IMR-90 (cell line): Measurements from ENCODE around the gene NABP1. TPM values are rescaled to one million over a fixed set of nuclear protein-coding genes. Genes with fewer than 3 reads are reported as not detected.

Experiments
- ATAC-seq: fragments of 200-7000 bp; cut with Tn5 transposase; 2 replicates; pipeline ENCODE4 v1.9.1; 2020; ENCODE audit warnings: low read depth, mild to moderate bottlenecking, moderate library complexity
- BruUV-seq: library from RNA; stranded (reverse); fragments of 400-500 nt; replicated peaks from 2 replicates; lab custom pipeline; 2021; lab: Mats Ljungman, UMichigan
- CTCF ChIA-PET: fragments of 300-600 bp; formaldehyde crosslinking; extraction: SDS; loops from one replicate; lab custom pipeline; 2021; ENCODE audit warnings: antibody characterized with exemption; lab: Yijun Ruan, JAX
- POLR2A ChIA-PET: fragments of 300-600 bp; sonication (Branson Sonifier 250); formaldehyde crosslinking; loops from one replicate; lab custom pipeline; 2022; ENCODE audit warnings: antibody characterized with exemption; ENCODE audit not compliant: unreplicated experiment; lab: Charles Lee
- DNase-seq: peaks from one replicate; pipeline ENCODE4 v3.0.0; 2013
- H2AFZ ChIP-seq: replicated peaks from 2 replicates; pipeline ENCODE3; 2013; ENCODE audit warnings: low read length, mild to moderate bottlenecking; ENCODE audit not compliant: poor library complexity
- H2AK5ac ChIP-seq: 2 replicates; pipeline ENCODE4 v1.6.1; 2013; ENCODE audit warnings: low read depth, low read length, inconsistent platforms
- H2AK9ac ChIP-seq: replicated peaks from 2 replicates; pipeline ENCODE3; 2013; ENCODE audit warnings: mild to moderate bottlenecking, low read depth, low read length, moderate library complexity; ENCODE audit not compliant: poor library complexity
- H2BK120ac ChIP-seq: 2 replicates; pipeline ENCODE4 v1.6.1; 2013; ENCODE audit warnings: low read depth, low read length, inconsistent platforms
- H2BK15ac ChIP-seq: 3 replicates; pipeline ENCODE4 v1.6.1; 2013; ENCODE audit warnings: low read depth, low read length, inconsistent platforms
- H2BK20ac ChIP-seq: 2 replicates; pipeline ENCODE4 v1.6.1; 2013; ENCODE audit warnings: low read depth, mild to moderate bottlenecking, inconsistent platforms, low read length, moderate library complexity
- H2BK5ac ChIP-seq: 2 replicates; pipeline ENCODE4 v1.6.1; 2013; ENCODE audit warnings: mild to moderate bottlenecking, low read depth, low read length, inconsistent platforms; ENCODE audit not compliant: poor library complexity, severe bottlenecking
- H3K14ac ChIP-seq: replicated peaks from 2 replicates; pipeline ENCODE4 v1.6.1; 2013; ENCODE audit warnings: low read depth, low read length, inconsistent platforms
- H3K18ac ChIP-seq: 2 replicates; pipeline ENCODE4 v1.6.1; 2013; ENCODE audit warnings: low read depth, low read length, control low read depth
- H3K23ac ChIP-seq: 2 replicates; pipeline ENCODE4 v1.6.1; 2013; ENCODE audit warnings: low read depth, low read length, inconsistent platforms
- H3K27ac ChIP-seq: 2 replicates; pipeline ENCODE4 v1.5.1; 2013; ENCODE audit warnings: mild to moderate bottlenecking, control low read depth, low read length; ENCODE audit not compliant: insufficient read depth
- H3K27me3 ChIP-seq: 2 replicates; pipeline ENCODE4 v1.6.1; 2013; ENCODE audit warnings: low read length; ENCODE audit not compliant: control insufficient read depth, insufficient read depth
- H3K36me3 ChIP-seq: 2 replicates; pipeline ENCODE4 v1.6.1; 2013; ENCODE audit warnings: low read length, mixed read lengths; ENCODE audit not compliant: control insufficient read depth, insufficient read depth
- H3K4ac ChIP-seq: 2 replicates; pipeline ENCODE4 v1.6.1; 2013; ENCODE audit warnings: low read depth, low read length, inconsistent platforms
- H3K4me1 ChIP-seq: 2 replicates; pipeline ENCODE4 v1.6.1; 2013; ENCODE audit warnings: low read length, mixed read lengths; ENCODE audit not compliant: control insufficient read depth, insufficient read depth
- H3K4me2 ChIP-seq: 2 replicates; pipeline ENCODE4 v1.6.1; 2013; ENCODE audit warnings: low read depth, mild to moderate bottlenecking, control low read depth, low read length, moderate library complexity
- H3K4me3 ChIP-seq: 2 replicates; pipeline ENCODE4 v1.5.1; 2013; ENCODE audit warnings: low read depth, mild to moderate bottlenecking, control low read depth, low read length, moderate library complexity; ENCODE audit not compliant: insufficient read depth
- H3K56ac ChIP-seq: 2 replicates; pipeline ENCODE4 v1.6.1; 2013; ENCODE audit warnings: low read length, inconsistent platforms; ENCODE audit not compliant: insufficient read depth; ENCODE audit errors: extremely low read depth
- H3K79me1 ChIP-seq, 2 experiments: 2 replicates each; pipeline ENCODE4 v1.6.1; 2013; ENCODE audit warnings: low read length in 2 of 2, inconsistent platforms in 1 of 2, low read depth in 1 of 2
- H3K9ac ChIP-seq: 2 replicates; pipeline ENCODE4 v1.6.1; 2013; ENCODE audit warnings: low read depth, low read length, control low read depth
- H3K9me1 ChIP-seq: 2 replicates; pipeline ENCODE4 v1.6.1; 2013; ENCODE audit warnings: low read length, inconsistent platforms; ENCODE audit not compliant: insufficient read depth
- H3K9me3 ChIP-seq: 2 replicates; pipeline ENCODE4 v1.6.1; 2013; ENCODE audit warnings: low read length; ENCODE audit not compliant: control insufficient read depth, insufficient read depth
- H4K20me1 ChIP-seq: 2 replicates; pipeline ENCODE4 v1.6.1; 2013; ENCODE audit warnings: low read length, inconsistent platforms; ENCODE audit not compliant: insufficient read depth
- H4K5ac ChIP-seq: 2 replicates; pipeline ENCODE4 v1.6.1; 2013; ENCODE audit warnings: mild to moderate bottlenecking, low read depth, low read length, control low read depth
- H4K8ac ChIP-seq, 2 experiments: 2 replicates each; pipeline ENCODE4 v1.6.1; 2013; ENCODE audit warnings: low read depth in 2 of 2, low read length in 2 of 2, control low read depth in 1 of 2, inconsistent platforms in 1 of 2
- H4K91ac ChIP-seq: 2 replicates; pipeline ENCODE4 v1.6.1; 2013; ENCODE audit warnings: low read depth, low read length, inconsistent platforms; ENCODE audit not compliant: insufficient read depth
- BHLHE40 ChIP-seq: fragments of 150-350 bp; IDR thresholded peaks from 2 replicates; pipeline ENCODE4 v1.6.1; 2016; ENCODE audit warnings: mild to moderate bottlenecking, low read depth, low read length
- CEBPB ChIP-seq: IDR thresholded peaks from 2 replicates; pipeline ENCODE4 v1.6.1; 2012; ENCODE audit warnings: low read depth, low read length, improper control_type of control experiment
- FOS ChIP-seq: fragments of 150-350 bp; IDR thresholded peaks from 2 replicates; pipeline ENCODE4 v1.6.1; 2016; ENCODE audit warnings: low read depth, low read length
- RCOR1 ChIP-seq: IDR thresholded peaks from 2 replicates; pipeline ENCODE4 v1.6.1; 2012; ENCODE audit warnings: mild to moderate bottlenecking, low read length, improper control_type of control experiment; ENCODE audit not compliant: insufficient replicate concordance
- USF2 ChIP-seq: fragments of 150-350 bp; IDR thresholded peaks from 2 replicates; pipeline ENCODE4 v1.6.1; 2017; ENCODE audit warnings: mild to moderate bottlenecking, antibody characterized with exemption, low read length, low read depth
- dilution Hi-C: fragments of 300-500 bp; cut with HindIII; formaldehyde crosslinking; loops from one replicate; pipeline ENCODE4 v1.14.3; 2018; ENCODE audit warnings: low sequenced_read_pairs; ENCODE audit not compliant: unreplicated experiment
- in situ Hi-C: fragments of 300-500 bp; cut with MboI; formaldehyde crosslinking; loops from 3 replicates; pipeline ENCODE4 v1.14.3; 2019; ENCODE audit warnings: low sequenced_read_pairs, inconsistent platforms, mixed read lengths
- intact Hi-C: fragments of 100-400 bp; cut with micrococcal nuclease; formaldehyde crosslinking; loops from 2 replicates; pipeline ENCODE4 v1.10.0; 2022
- polyA plus RNA-seq, 3 experiments: library from polyadenylated mRNA; depleted of rRNA; stranded (reverse); fragments of >200 nt; gene quantifications; 2 replicates each; pipeline ENCODE4 v1.2.3, GENCODE V29; 2012; ENCODE audit warnings: low replicate concordance in 1 of 3
- total RNA-seq: library from RNA; depleted of rRNA; stranded (reverse); fragments of >200 nt; gene quantifications from 2 replicates; pipeline ENCODE4 v1.2.3, GENCODE V29; 2012

NABP1 gene
- total and polyA plus RNA-seq, 2 of the 4 experiments (the other 2 are of a cell fraction), result 57.7 to 73.3 TPM

- DNase-seq (peak; percentile 82), ATAC-seq (peak; percentile 32)
- POLR2A ChIA-PET, result no interaction called here
- Histone ChIP-seq H3K4me2 (no peak overlapping the region), H3K56ac (no peak overlapping the region), H2AK5ac (peak overlapping the region; percentile 26), H2AK9ac (peak overlapping the region; percentile 79), H4K5ac (no peak overlapping the region), H2AFZ (peak overlapping the region; percentile 35), H3K79me1 (peaks cover 0 to 4% of the 10 kb centered on the region in 2 experiments; a peak in 1 of 4 replicates), H3K9ac (no peak overlapping the region), H3K14ac (peak overlapping the region; percentile 55), H3K23ac (peak overlapping the region; percentile 57; the same call in 1 of the 2 replicates), H2BK120ac (peak overlapping the region; percentile 68), H4K8ac (peak overlapping the region in 1 of 2 experiments; percentile 1; a peak in 3 of 4 replicates), H4K20me1 (no peaks in the 10 kb centered on the region), H2BK20ac (peak overlapping the region; percentile 76), H3K9me1 (peaks cover 3% of the 10 kb centered on the region; the same call in 1 of the 2 replicates), H3K27me3 (no peaks in the 10 kb centered on the region), H2BK5ac (peak overlapping the region; percentile 76), H3K4me3 (no peak overlapping the region), H3K36me3 (no peaks in the 10 kb centered on the region), H4K91ac (peak overlapping the region; percentile 0; the same call in 1 of the 2 replicates), H2BK15ac (peak overlapping the region; percentile 74; the same call in 2 of the 3 replicates), H3K4me1 (peaks cover 4% of the 10 kb centered on the region), H3K9me3 (no peaks in the 10 kb centered on the region), H3K18ac (peak overlapping the region; percentile 20; the same call in 1 of the 2 replicates), H3K27ac (no peak overlapping the region), H3K4ac (peak overlapping the region; percentile 54; the same call in 1 of the 2 replicates)
- in situ Hi-C loops, result no loop called here
- dilution Hi-C loops, result no loop called here
- BruUV-seq, result no TSS peak
- TF ChIP-seq USF2 (peak; percentile 7; the same call in 1 of the 2 replicates), CEBPB (peak; percentile 44; the same call in 1 of the 2 replicates), FOS (0 out of 2 replicates have a peak, but pooled peaks have one; percentile 18), RCOR1 (no peak), BHLHE40 (peak; percentile 4; the same call in 1 of the 2 replicates)
- intact Hi-C loops, result no loop called here
- CTCF ChIA-PET, result no interaction called here
Observed at GRCh38 chr2:191664823-191665677, 12.9 kb upstream of the NABP1 start.
